Esophagus squamous epithelium (tissue), 5 donors: ENCODE measurements around the gene COL3A1. TPM values are rescaled to one million over a fixed set of nuclear protein-coding genes. Genes with fewer than 3 reads are reported as not detected.

Source experiments
- DNase-seq: peaks from one replicate; lab custom pipeline; 2025; lab: John Stamatoyannopoulos, UW
- H3K27ac ChIP-seq, 4 donors: fragments of 200-600 bp; sonication (generic); one replicate each; pipeline ENCODE4 v1.5.1; 2016 to 2019; ENCODE audit warnings: mild to moderate bottlenecking in 1 of 4
- H3K27me3 ChIP-seq, 4 donors: fragments of 200-600 bp; sonication (generic); 1 replicate in 3 of 4; 2 replicates in 1 of 4; pipeline versions ENCODE4 v1.5.1 to v1.6.0; 2017 to 2021; ENCODE audit warnings: antibody characterized with exemption in 1 of 4
- H3K36me3 ChIP-seq, 3 donors: fragments of 200-600 bp; sonication (generic); one replicate each; pipeline ENCODE4 v1.5.1; 2016 to 2019
- H3K4me1 ChIP-seq, 3 donors: fragments of 200-600 bp; sonication (generic); one replicate each; pipeline ENCODE4 v1.5.1; 2017 to 2019
- H3K4me3 ChIP-seq, 4 donors: fragments of 200-600 bp; sonication (generic); 1 replicate in 3 of 4; 2 replicates in 1 of 4; pipeline ENCODE4 v1.5.1; 2016 to 2019; ENCODE audit warnings: mild to moderate bottlenecking in 2 of 4, moderate library complexity in 1 of 4
- H3K9me3 ChIP-seq, 3 donors: fragments of 200-600 bp; sonication (generic); one replicate each; pipeline ENCODE4 v1.5.1; 2016 to 2019
- POLR2A ChIP-seq, 4 donors: fragments of 450-650 bp; IDR thresholded peaks; one replicate each; pipeline ENCODE4 v1.6.1; 2017; ENCODE audit warnings: antibody characterized with exemption in 4 of 4, mild to moderate bottlenecking in 4 of 4, moderate library complexity in 3 of 4
- WGBS, 2 donors: methylation state at CpG; one replicate each; pipeline ENCODE4 v1.1.5; 2018; 5-methylcytosine and 5-hydroxymethylcytosine counted together
- intact Hi-C: fragments of 100-400 bp; cut with DNase I; formaldehyde crosslinking; loops from one replicate; pipeline ENCODE4 v1.15.0; 2022
- total RNA-seq, 4 donors: library from RNA; depleted of rRNA; stranded (reverse); fragments of >200 nt; gene quantifications; one replicate each; pipeline ENCODE4 v1.1.0, GENCODE V29; 2016
- TF ChIP-seq, protein P1 (sequence below), 6 experiments: fragments of 450-650 bp in 4 of 6; fragments of 200-600 bp in 2 of 6; sonication (generic) in 2 of 6; IDR thresholded peaks; one replicate each; pipeline ENCODE4 v1.5.1; 2016 to 2019; ENCODE audit warnings: antibody characterized with exemption in 6 of 6, mild to moderate bottlenecking in 4 of 6, moderate library complexity in 4 of 6
- donor health status: DM: yes; HTN: yes; CAD: no.

Gene COL3A1
- total RNA-seq, 4 donors from 2014 or later = 14.9 to 119 (median 63.8) TPM

DNA sequence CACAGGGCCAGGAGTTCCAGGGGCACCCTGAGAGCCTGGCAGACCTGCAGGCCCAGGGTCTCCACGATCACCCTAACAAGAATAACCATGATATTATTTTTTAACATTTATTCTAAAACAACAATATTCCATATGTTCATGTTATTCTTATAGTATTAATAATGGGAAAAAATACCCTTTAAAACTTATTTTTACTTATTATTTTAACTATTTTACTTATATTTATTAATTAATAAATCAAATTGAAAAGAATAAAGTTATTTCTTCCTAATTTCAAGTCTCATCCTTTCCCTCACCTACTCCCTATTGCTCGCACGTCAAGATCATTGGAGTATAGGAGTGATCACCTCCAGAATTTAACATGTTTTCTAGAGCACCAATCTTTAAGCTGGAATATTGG, 71.7 kb downstream of the COL3A1 start:
- no peak for DNase-seq
- intact Hi-C loops = no loop called here
- WGBS, 2 donors = 90 to 91% methylated on average over 3 of the region's 3 CpGs
- TF ChIP-seq, protein P1, sequence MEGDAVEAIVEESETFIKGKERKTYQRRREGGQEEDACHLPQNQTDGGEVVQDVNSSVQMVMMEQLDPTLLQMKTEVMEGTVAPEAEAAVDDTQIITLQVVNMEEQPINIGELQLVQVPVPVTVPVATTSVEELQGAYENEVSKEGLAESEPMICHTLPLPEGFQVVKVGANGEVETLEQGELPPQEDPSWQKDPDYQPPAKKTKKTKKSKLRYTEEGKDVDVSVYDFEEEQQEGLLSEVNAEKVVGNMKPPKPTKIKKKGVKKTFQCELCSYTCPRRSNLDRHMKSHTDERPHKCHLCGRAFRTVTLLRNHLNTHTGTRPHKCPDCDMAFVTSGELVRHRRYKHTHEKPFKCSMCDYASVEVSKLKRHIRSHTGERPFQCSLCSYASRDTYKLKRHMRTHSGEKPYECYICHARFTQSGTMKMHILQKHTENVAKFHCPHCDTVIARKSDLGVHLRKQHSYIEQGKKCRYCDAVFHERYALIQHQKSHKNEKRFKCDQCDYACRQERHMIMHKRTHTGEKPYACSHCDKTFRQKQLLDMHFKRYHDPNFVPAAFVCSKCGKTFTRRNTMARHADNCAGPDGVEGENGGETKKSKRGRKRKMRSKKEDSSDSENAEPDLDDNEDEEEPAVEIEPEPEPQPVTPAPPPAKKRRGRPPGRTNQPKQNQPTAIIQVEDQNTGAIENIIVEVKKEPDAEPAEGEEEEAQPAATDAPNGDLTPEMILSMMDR (IDR thresholded peaks at IDR 0.05) = no peak
- no peak for TF ChIP-seq POLR2A (IDR thresholded peaks at IDR 0.05)
- H3K27ac ChIP-seq = no peak overlapping the region
- peaks cover 0 to 49% (median 0%) of the 10 kb centered on the region in 3 donors for H3K36me3 ChIP-seq
- no peaks in the 10 kb centered on the region for H3K4me1 ChIP-seq
- no peak overlapping the region for H3K4me3 ChIP-seq
- no peaks in the 10 kb centered on the region for H3K9me3 ChIP-seq
- no peaks in the 10 kb centered on the region for H3K27me3 ChIP-seq

DNA sequence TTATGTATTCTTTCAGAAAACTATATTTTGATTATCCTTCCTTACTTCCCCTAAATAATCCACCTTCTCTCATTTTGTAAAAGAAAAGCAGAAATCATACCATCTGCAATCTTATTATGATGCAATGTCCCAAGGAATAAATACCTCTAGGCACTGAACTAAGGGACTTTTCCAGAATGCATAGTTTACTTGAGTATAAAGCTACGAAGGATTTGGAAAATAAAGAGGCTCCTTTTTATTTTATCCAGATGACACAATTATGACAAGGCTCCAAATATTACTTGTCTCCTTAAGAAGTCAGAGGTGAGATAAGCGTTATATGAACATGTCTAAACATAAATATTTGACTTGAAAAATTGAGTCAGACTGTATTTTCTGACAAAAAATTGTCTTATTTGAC, 72.1 kb downstream of the COL3A1 start:
- Histone ChIP-seq H3K9me3 (no peaks in the 10 kb centered on the region), H3K27me3 (no peaks in the 10 kb centered on the region), H3K4me1 (no peaks in the 10 kb centered on the region), H3K36me3 (peaks cover 0 to 49% (median 0%) of the 10 kb centered on the region in 3 donors), H3K4me3 (no peak overlapping the region), H3K27ac (no peak overlapping the region)
- no peak for DNase-seq
- 34% methylated on average over 2 of the region's 2 CpGs for WGBS, 2 donors
- intact Hi-C loops = no loop called here
- no peak for TF ChIP-seq POLR2A (IDR thresholded peaks at IDR 0.05)
- TF ChIP-seq, protein P1 (IDR thresholded peaks at IDR 0.05) = no peak

DNA sequence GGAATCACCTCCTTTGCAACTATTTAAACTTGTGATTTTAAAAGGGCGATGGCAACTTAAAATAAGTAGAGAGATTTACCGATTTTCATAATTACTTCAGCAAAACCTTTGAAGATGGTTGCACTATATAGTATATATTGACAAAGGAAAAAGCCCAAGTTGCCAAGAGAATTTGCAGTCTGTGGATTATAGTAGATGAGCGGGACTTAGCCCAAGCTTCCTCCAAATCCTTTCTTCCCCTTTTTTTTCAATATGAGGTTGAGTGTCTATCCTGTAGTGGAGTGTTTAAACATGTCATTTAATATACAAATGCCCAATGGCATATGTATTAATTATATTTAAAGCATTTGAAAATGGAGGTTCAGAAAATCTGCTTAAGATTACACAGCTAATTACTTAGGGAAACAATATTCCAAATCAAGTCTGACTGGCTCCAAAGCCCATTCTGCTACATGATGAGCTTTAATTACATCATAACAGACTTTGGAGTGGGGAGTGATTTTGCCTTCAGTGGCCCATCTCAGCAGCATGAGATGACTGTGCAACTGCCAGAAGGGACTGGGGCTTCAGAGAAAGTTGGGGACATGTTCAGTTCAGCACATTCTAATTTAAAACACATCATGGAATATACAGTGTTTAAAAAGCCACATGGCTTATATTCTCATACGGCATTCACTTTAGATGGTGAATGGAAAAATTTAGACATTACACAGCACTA, 73.2 kb downstream of the COL3A1 start:
- 89 to 92% methylated on average over 4 of the region's 4 CpGs for WGBS, 2 donors
- Histone ChIP-seq H3K27ac (no peak overlapping the region), H3K9me3 (no peaks in the 10 kb centered on the region), H3K4me3 (no peak overlapping the region), H3K27me3 (no peaks in the 10 kb centered on the region), H3K36me3 (peaks cover 0 to 53% (median 0%) of the 10 kb centered on the region in 3 donors), H3K4me1 (no peaks in the 10 kb centered on the region)
- TF ChIP-seq, protein P1 (IDR thresholded peaks at IDR 0.05) = no peak
- no peak for TF ChIP-seq POLR2A (IDR thresholded peaks at IDR 0.05)
- intact Hi-C loops = no loop called here
- DNase-seq = no peak

DNA sequence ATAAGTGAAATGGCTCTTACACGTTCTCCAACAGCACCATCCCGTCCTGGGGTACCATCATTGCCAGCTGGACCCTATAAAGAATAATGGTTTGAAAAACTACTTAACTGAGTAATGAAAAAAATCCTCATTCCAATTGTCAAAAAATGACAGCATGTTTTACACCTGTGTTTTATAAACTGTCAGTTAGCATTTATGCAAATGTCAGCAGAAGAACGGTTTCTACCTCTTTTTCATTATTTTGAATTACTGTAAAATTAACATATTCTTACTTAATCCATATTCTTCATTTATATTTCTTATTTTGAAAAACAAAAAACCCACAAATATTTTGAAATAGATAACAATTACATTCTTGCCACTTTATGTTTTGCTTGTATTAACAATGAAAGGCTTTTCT, 74.0 kb downstream of the COL3A1 start:
- Histone ChIP-seq H3K4me3 (no peak overlapping the region), H3K9me3 (no peaks in the 10 kb centered on the region), H3K27me3 (no peaks in the 10 kb centered on the region), H3K4me1 (no peaks in the 10 kb centered on the region), H3K27ac (no peak overlapping the region), H3K36me3 (peaks cover 0 to 51% (median 5%) of the 10 kb centered on the region in 3 donors)
- TF ChIP-seq POLR2A (IDR thresholded peaks at IDR 0.05) = no peak
- TF ChIP-seq, protein P1 (IDR thresholded peaks at IDR 0.05) = no peak
- no peak for DNase-seq
- intact Hi-C loops = no loop called here
- 86 to 87% methylated on average over 3 of the region's 3 CpGs for WGBS, 2 donors

DNA sequence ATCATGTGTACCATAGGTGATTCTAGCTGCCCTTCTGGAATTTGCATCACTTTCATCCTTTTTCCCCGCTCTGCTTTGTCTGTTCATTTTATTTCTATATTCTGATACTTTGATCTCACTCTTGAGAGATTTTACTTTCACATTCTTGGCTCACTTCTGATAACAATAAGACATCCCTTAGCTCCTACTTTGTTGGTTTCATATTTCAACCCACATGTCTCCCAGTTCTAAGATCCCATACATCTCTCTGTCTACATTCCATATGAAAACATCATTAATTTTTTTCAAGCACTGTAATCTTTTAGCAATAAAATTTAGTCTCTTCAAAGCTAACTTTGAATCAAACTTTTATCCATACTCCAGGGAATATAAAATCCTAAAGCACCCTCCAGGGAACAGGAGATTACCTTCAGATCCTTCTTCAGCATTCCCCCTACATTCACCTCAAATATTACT, 75.6 kb downstream of the COL3A1 start:
- intact Hi-C loops = no loop called here

More for the DNA sequence above, 75.6 kb downstream of the COL3A1 start:
- TF ChIP-seq, protein P1 (IDR thresholded peaks at IDR 0.05) = no peak
- TF ChIP-seq POLR2A (IDR thresholded peaks at IDR 0.05) = no peak
- Histone ChIP-seq H3K27me3 (no peaks in the 10 kb centered on the region), H3K4me1 (no peaks in the 10 kb centered on the region), H3K36me3 (peaks cover 0 to 56% (median 5%) of the 10 kb centered on the region in 3 donors), H3K4me3 (no peak overlapping the region), H3K9me3 (no peaks in the 10 kb centered on the region), H3K27ac (no peak overlapping the region)
- WGBS, 2 donors = 84 to 88% methylated on average over 1 of the region's 1 CpG
- no peak for DNase-seq
